K562 (cell line): ENCODE results near the gene LAMB1. TPM values are rescaled to one million over a fixed set of nuclear protein-coding genes. Genes with fewer than 3 reads are reported as not detected.

Experiments used
- CC2D1A ChIP-seq: fragments of 450-650 bp; IDR thresholded peaks from 2 replicates; pipeline ENCODE4 v1.6.1; 2017; ENCODE audit warnings: mild to moderate bottlenecking
- ESRRA ChIP-seq: fragments of 450-650 bp; IDR thresholded peaks from 2 replicates; pipeline ENCODE4 v1.6.1; 2014; ENCODE audit warnings: low read depth, mild to moderate bottlenecking, moderate library complexity, borderline replicate concordance
- EWSR1 ChIP-seq: fragments of 450-650 bp; IDR thresholded peaks from 2 replicates; pipeline ENCODE4 v1.6.1; 2018; ENCODE audit warnings: borderline replicate concordance, mild to moderate bottlenecking, low read depth, moderate library complexity; ENCODE audit not compliant: partially characterized antibody
- HDAC6 ChIP-seq: IDR thresholded peaks from 2 replicates; pipeline ENCODE4 v1.6.1; 2012; ENCODE audit warnings: low read depth, mild to moderate bottlenecking, control low read depth, inconsistent platforms, low read length, moderate library complexity
- KDM1A ChIP-seq, 2 experiments: fragments of 450-650 bp; IDR thresholded peaks; 2 replicates each; pipeline ENCODE4 v1.6.1; 2016; ENCODE audit warnings: mild to moderate bottlenecking in 2 of 2
- MAZ ChIP-seq, 2 experiments: fragments of 450-650 bp in 1 of 2; sonication (generic) in 1 of 2; formaldehyde crosslinking; IDR thresholded peaks in 1 of 2; conservative IDR thresholded peaks in 1 of 2; 2 replicates each; pipeline versions ENCODE4 v1.4.0 to v1.5.0; 2020; ENCODE audit warnings: mild to moderate bottlenecking in 1 of 2, missing genetic modification reagents in 1 of 2
- MLLT1 ChIP-seq, 2 experiments: fragments of 450-650 bp; IDR thresholded peaks; 2 replicates each; pipeline ENCODE4 v1.6.1; 2016
- MYBL2 ChIP-seq, 2 experiments: fragments of 450-650 bp in 1 of 2; sonication (generic) in 1 of 2; formaldehyde crosslinking in 1 of 2; IDR thresholded peaks; 2 replicates each; pipeline versions ENCODE4 v1.6.1 to v1.8.1; 2017 to 2022; ENCODE audit warnings: borderline replicate concordance in 1 of 2, inconsistent platforms in 1 of 2, low read depth in 1 of 2, mild to moderate bottlenecking in 1 of 2, missing genetic modification reagents in 1 of 2, moderate library complexity in 1 of 2
- PML ChIP-seq: IDR thresholded peaks from 2 replicates; pipeline ENCODE4 v1.6.1; 2012; ENCODE audit warnings: low read length, inconsistent platforms
- POLR2AphosphoS2 ChIP-seq: IDR thresholded peaks from 2 replicates; pipeline ENCODE4 v1.6.1; 2012; ENCODE audit warnings: low read length, improper control_type of control experiment
- RBM25 ChIP-seq: fragments of 200-400 bp; formaldehyde crosslinking; IDR thresholded peaks from 2 replicates; pipeline ENCODE4 v1.6.1; 2018; ENCODE audit warnings: low read length, low read depth, moderate library complexity; ENCODE audit not compliant: severe bottlenecking
- TSHZ1 ChIP-seq: fragments of 250-450 bp; sonication (Bioruptor Pico); IDR thresholded peaks from 2 replicates; pipeline ENCODE4 v1.4.0; 2020; ENCODE audit warnings: mild to moderate bottlenecking, moderate library complexity
- YY1 ChIP-seq, 3 experiments: IDR thresholded peaks; 2 replicates each; pipeline ENCODE4 v1.6.1; 2011; ENCODE audit warnings: low read length in 2 of 3, mild to moderate bottlenecking in 2 of 3, moderate library complexity in 2 of 3, borderline replicate concordance in 1 of 3, control low read depth in 1 of 3, low read depth in 1 of 3; ENCODE audit not compliant: insufficient read depth in 3 of 3, insufficient replicate concordance in 2 of 3, control insufficient read depth in 1 of 3, insufficient read length in 1 of 3; ENCODE audit errors: extremely low read depth in 1 of 3
- polyA plus RNA-seq, 8 experiments: library from polyadenylated mRNA; depleted of rRNA in 4 of 8; stranded (reverse) in 5 of 8; unstranded in 3 of 8; fragments of >200 nt; fragmentation: Nextera tagmentation in 2 of 8; fragmentation: Illumina TruSeq in 1 of 8; extraction: Ambion mirVana in 2 of 8; extraction: Trizol in 1 of 8; gene quantifications; 2 replicates each; pipeline versions ENCODE4 v1.2.1 to v1.2.3, GENCODE V29; 2011 to 2014; ENCODE audit warnings: inconsistent platforms in 1 of 8, missing spikeins in 1 of 8
- total RNA-seq, 7 experiments: library from RNA; depleted of rRNA in 6 of 7; stranded (reverse); fragments of >200 nt in 6 of 7; fragmentation: Illumina TruSeq in 2 of 7; extraction: Trizol in 2 of 7; gene quantifications; 2 replicates each; pipeline versions ENCODE4 v1.2.1 to v1.2.3, GENCODE V29; 2011 to 2021; ENCODE audit warnings: low replicate concordance in 1 of 7

LAMB1 gene
- total and polyA plus RNA-seq, 9 of the 15 experiments (the other 6 are each of a cell fraction or from before 2014, with no cell fraction given) = 6.0 to 17.7 (median 12.3) TPM

GRCh38 chr7:107891636-107892366, 111.2 kb downstream of the LAMB1 start (continued):
- TF ChIP-seq MLLT1 (IDR thresholded peaks at IDR 0.05) (peak in 1 of 2 experiments; percentile 39; a peak in 2 of 4 replicates), POLR2AphosphoS2 (no peak), MAZ (CRISPR knock-in tag; conservative IDR thresholded peaks at IDR 0.05 in 1 of 2, IDR thresholded peaks at IDR 0.05 in 1 of 2) (0 out of 4 replicates have a peak, but pooled peaks of 1 of the 2 experiments have one; percentile 41), MYBL2 (IDR thresholded peaks at IDR 0.05; ENCODE audit: low read depth) (no peak), MYBL2 (CRISPR knock-in tag; IDR thresholded peaks at IDR 0.05; ENCODE audit: borderline replicate concordance) (no peak), EWSR1 (no peak), KDM1A (IDR thresholded peaks at IDR 0.05) (no peak), RBM25 (no peak), HDAC6 (no peak), CC2D1A (no peak), PML (no peak; the same call in 1 of the 2 replicates), YY1 (IDR thresholded peaks at IDR 0.05; ENCODE audit: borderline replicate concordance in 1 of 3, control insufficient read depth in 1 of 3, extremely low read depth in 1 of 3, insufficient read depth in 3 of 3, insufficient read length in 1 of 3, insufficient replicate concordance in 2 of 3, low read depth in 1 of 3, low read length in 2 of 3) (peak in 2 of 3 experiments; percentile 22 to 89), TSHZ1 (CRISPR knock-in tag) (no peak), ESRRA (no peak)
